MCF 10A (cell line): ENCODE measurements around the gene TCN1. TPM values are rescaled to one million over a fixed set of nuclear protein-coding genes. Genes with fewer than 3 reads are reported as not detected.

ENCODE experiments used
- total RNA-seq: library from RNA; stranded (reverse); gene quantifications from 2 replicates; pipeline ENCODE4 v1.2.3, GENCODE V29; 2022

The TCN1 gene
- total RNA-seq, 1 experiment from 2014 or later, result not detected

Other genes with a start within 250 kb of the TCN1 start
- gene PATL1, start 197.4 kb downstream of the TCN1 start, total RNA-seq, result 42.6 and 49.6 TPM in 2 replicates
- not detected in 2 replicates for gene OR10V1, start 152.6 kb downstream of the TCN1 start, total RNA-seq
- gene STX3, start 111.1 kb downstream of the TCN1 start, total RNA-seq, result 12.1 and 22.1 TPM in 2 replicates
- 31.8 and 39.8 TPM in 2 replicates for gene MRPL16, start 55.7 kb downstream of the TCN1 start, total RNA-seq
- not detected in 2 replicates for gene CBLIF, start 21.0 kb downstream of the TCN1 start, total RNA-seq
- not detected in 2 replicates for gene OOSP3, start 12.3 kb upstream of the TCN1 start, total RNA-seq
- gene OOSP1, start 71.9 kb upstream of the TCN1 start, total RNA-seq, result not detected in 2 replicates
- not detected in 2 replicates for gene OOSP4A, start 97.5 kb upstream of the TCN1 start, total RNA-seq
- not detected in 2 replicates for gene OOSP4B, start 150.7 kb upstream of the TCN1 start, total RNA-seq
- not detected in 2 replicates for gene OOSP2, start 173.9 kb upstream of the TCN1 start, total RNA-seq
- not detected in 2 replicates for gene MS4A3, start 190.2 kb upstream of the TCN1 start, total RNA-seq
- gene MS4A2, start 222.2 kb upstream of the TCN1 start, total RNA-seq, result not detected in 2 replicates